ENCODE results near the gene DNAH2. TPM values are rescaled to one million over a fixed set of nuclear protein-coding genes. Genes with fewer than 3 reads are reported as not detected.

DNAH2 gene
- total and polyA plus RNA-seq, 9 of the 15 experiments (the other 6 are each of a cell fraction or from before 2014, with no cell fraction given) = 0.03 TPM; not detected in 8

GRCh38 chr17:7809086-7809790 lies 91.7 kb downstream of the DNAH2 start:
- H3K4me3 ChIP-seq = no peak overlapping the region
- no peaks in the 10 kb centered on the region for H3K9me1 ChIP-seq (ENCODE audit: control insufficient read depth, insufficient read depth, low read length)
- TF ChIP-seq ZNF143 (CRISPR knock-in tag; IDR thresholded peaks at IDR 0.05) (no peak), ZFP91 (CRISPR knock-in tag; IDR thresholded peaks at IDR 0.05) (no peak), ZNF174 (CRISPR knock-in tag; IDR thresholded peaks at IDR 0.05) (no peak), PKNOX1 (IDR thresholded peaks at IDR 0.05) (no peak), PBX2 (CRISPR knock-in tag; IDR thresholded peaks at IDR 0.05; ENCODE audit: low read depth) (no peak), PBX2 (tag; conservative IDR thresholded peaks at IDR 0.05; ENCODE audit: low read depth) (no peak), THRAP3 (IDR thresholded peaks at IDR 0.05; ENCODE audit: borderline replicate concordance) (no peak), GATAD2B (IDR thresholded peaks at IDR 0.05; ENCODE audit: borderline replicate concordance) (no peak), ZNF217 (CRISPR knock-in tag; IDR thresholded peaks at IDR 0.05) (no peak), ZNF232 (CRISPR knock-in tag; IDR thresholded peaks at IDR 0.05) (no peak), GTF3C2 (IDR thresholded peaks at IDR 0.05; ENCODE audit: borderline replicate concordance, extremely low read depth, insufficient read length) (no peak), RBFOX2 (IDR thresholded peaks at IDR 0.05; ENCODE audit: low read depth, low read length) (no peak), GTF2E2 (tag; IDR thresholded peaks at IDR 0.05) (no peak)

More at GRCh38 chr17:7809086-7809790, 91.7 kb downstream of the DNAH2 start:
- in situ Hi-C loops (cut with MboI) = no loop called here
- Histone ChIP-seq H3K9me3 (replicated peaks; ENCODE audit: control insufficient read depth, insufficient read depth, low read depth, low read length) (no peaks in the 10 kb centered on the region), H3K36me3 (ENCODE audit: control insufficient read depth, insufficient read depth, low read length) (no peaks in the 10 kb centered on the region), H3K79me2 (ENCODE audit: control insufficient read depth, insufficient read depth, low read length) (no peaks in the 10 kb centered on the region), H2AFZ (ENCODE audit: low read depth, low read length) (no peak overlapping the region), H4K20me1 (replicated peaks; ENCODE audit: control insufficient read depth, insufficient read depth, low read length) (no peaks in the 10 kb centered on the region), H3K4me1 (replicated peaks in 1 of 2; ENCODE audit: control insufficient read depth in 2 of 2, insufficient read depth in 2 of 2, low read length in 2 of 2) (no peaks in the 10 kb centered on the region; a peak in 1 of 5 replicates), H3K27ac (ENCODE audit: extremely low read depth, low read depth, low read length) (no peak overlapping the region), H3K4me2 (ENCODE audit: insufficient read depth, low read length) (no peak overlapping the region), H3K9ac (ENCODE audit: insufficient read depth in 1 of 2, low read depth in 2 of 2, low read length in 2 of 2) (no peak overlapping the region), H3K27me3 (ENCODE audit: control insufficient read depth in 2 of 2, insufficient read depth in 2 of 2, low read length in 2 of 2) (peaks cover 5 to 32% of the 10 kb centered on the region in 2 experiments; a peak in 4 of 5 replicates)
- no peak for FAIRE-seq
- WGBS (ENCODE audit: insufficient coverage, low coverage, missing lambda C conversion rate) = 2% methylated on average over 10 of the region's 11 CpGs
- no peak for ATAC-seq
- ChIA-PET CTCF (ENCODE audit: low intra/inter-chr PET ratio) (no interaction called here), POLR2A (interaction anchor here (1.1 kb wide), 1 partner anchor 16 kb away, joined by 4 read pairs; no protein-coding TSS in a partner anchor)
- no peak for DNase-seq (ENCODE audit: extremely low read depth in 1 of 4, low spot score in 3 of 4)
- intact Hi-C loops (cut with micrococcal nuclease) = no loop called here
- no TSS peak for BruUV-seq (replicated peaks)

Data from K562 (cell line).